ENCODE measurements around the gene MAD2L1.

DNA sequence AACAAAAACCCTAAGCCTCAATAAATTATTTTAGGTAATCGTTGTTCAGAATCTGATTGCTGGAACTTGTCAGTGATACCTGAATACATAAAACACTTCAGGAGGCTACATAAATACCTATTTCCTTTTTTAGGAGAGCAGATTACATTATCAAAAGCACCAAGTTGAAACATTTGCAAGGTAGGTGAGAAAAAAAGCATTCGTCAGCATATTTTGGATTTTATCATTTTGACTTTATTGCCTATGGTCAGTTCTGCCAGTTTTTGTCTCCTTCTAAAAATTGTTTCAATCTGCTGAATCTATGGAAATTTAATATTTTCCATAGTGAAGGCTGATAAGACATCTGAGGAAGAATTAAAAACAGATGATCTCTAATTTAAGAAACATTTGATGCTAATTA lies 16.5 kb upstream of the MAD2L1 start:
- TF ChIP-seq, protein P1, sequence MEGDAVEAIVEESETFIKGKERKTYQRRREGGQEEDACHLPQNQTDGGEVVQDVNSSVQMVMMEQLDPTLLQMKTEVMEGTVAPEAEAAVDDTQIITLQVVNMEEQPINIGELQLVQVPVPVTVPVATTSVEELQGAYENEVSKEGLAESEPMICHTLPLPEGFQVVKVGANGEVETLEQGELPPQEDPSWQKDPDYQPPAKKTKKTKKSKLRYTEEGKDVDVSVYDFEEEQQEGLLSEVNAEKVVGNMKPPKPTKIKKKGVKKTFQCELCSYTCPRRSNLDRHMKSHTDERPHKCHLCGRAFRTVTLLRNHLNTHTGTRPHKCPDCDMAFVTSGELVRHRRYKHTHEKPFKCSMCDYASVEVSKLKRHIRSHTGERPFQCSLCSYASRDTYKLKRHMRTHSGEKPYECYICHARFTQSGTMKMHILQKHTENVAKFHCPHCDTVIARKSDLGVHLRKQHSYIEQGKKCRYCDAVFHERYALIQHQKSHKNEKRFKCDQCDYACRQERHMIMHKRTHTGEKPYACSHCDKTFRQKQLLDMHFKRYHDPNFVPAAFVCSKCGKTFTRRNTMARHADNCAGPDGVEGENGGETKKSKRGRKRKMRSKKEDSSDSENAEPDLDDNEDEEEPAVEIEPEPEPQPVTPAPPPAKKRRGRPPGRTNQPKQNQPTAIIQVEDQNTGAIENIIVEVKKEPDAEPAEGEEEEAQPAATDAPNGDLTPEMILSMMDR (IDR thresholded peaks at IDR 0.05), result no peak
- TF ChIP-seq POLR2A (IDR thresholded peaks at IDR 0.05), result no peak

Data from body of pancreas (tissue), 4 donors.